Measurements from ENCODE around the gene TOX2. TPM values are rescaled to one million over a fixed set of nuclear protein-coding genes. Genes with fewer than 3 reads are reported as not detected.

The TOX2 gene
- total RNA-seq, 1 experiment from 2014 or later, result not detected

DNA sequence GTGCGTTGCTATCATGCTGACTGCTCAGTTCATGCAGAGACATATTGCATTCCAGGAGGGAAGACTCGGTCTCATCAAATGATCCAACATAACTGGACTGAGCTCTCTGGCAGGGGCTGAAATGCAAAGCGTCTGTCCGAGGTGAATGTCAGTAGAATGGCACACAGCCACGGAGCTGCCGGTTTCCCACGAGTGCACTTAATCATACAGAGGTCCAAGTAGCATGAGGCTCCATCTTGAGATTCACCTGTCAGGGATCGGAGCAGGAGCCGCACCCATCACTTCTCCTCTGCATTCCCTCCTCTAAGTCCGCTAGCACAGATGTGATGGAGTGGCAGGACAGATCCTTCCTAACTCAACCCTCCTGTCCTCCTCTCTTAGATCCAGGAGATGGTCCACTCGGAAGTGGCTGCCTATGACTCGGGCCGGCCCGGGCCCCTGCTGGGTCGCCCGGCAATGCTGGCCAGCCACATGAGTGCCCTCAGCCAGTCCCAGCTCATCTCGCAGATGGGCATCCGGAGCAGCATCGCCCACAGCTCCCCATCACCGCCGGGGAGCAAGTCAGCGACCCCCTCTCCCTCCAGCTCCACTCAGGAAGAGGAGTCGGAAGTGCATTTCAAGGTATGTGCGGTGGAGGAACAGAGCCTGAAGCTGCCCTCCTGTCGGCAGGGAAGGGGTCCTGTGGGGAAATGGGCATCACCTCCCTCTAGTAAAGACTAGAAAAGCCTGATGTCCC, 136.4 kb downstream of the TOX2 start:
- Mint-ChIP-seq H3K36me3 (ENCODE audit: insufficient read depth, unreplicated experiment) (no peaks in the 10 kb centered on the region), H3K9me3 (ENCODE audit: unreplicated experiment) (no peaks in the 10 kb centered on the region), H3K4me1 (ENCODE audit: low read depth, unreplicated experiment) (no peaks in the 10 kb centered on the region), H3K27ac (ENCODE audit: unreplicated experiment) (no peak overlapping the region), H3K27me3 (ENCODE audit: insufficient read depth, unreplicated experiment) (peaks cover 20% of the 10 kb centered on the region), H3K4me3 (ENCODE audit: unreplicated experiment) (no peak overlapping the region)
- peak in 1 of 2 experiments; percentile 42 for DNase-seq
- BruUV-seq (replicated peaks), result no TSS peak
- POLR2A ChIA-PET, result no interaction called here
- no peaks in the 10 kb centered on the region for H3K9me3 ChIP-seq
- intact Hi-C loops (cut with micrococcal nuclease; ENCODE audit: unreplicated experiment), result no loop called here
- no peaks in the 10 kb centered on the region for H3K36me3 ChIP-seq (ENCODE audit: control insufficient read depth, insufficient read depth, low read length)
- H3K4me1 ChIP-seq, result no peaks in the 10 kb centered on the region
- no peak overlapping the region for H3K4me3 ChIP-seq (ENCODE audit: low read depth, low read length)
- TF ChIP-seq, protein P1, sequence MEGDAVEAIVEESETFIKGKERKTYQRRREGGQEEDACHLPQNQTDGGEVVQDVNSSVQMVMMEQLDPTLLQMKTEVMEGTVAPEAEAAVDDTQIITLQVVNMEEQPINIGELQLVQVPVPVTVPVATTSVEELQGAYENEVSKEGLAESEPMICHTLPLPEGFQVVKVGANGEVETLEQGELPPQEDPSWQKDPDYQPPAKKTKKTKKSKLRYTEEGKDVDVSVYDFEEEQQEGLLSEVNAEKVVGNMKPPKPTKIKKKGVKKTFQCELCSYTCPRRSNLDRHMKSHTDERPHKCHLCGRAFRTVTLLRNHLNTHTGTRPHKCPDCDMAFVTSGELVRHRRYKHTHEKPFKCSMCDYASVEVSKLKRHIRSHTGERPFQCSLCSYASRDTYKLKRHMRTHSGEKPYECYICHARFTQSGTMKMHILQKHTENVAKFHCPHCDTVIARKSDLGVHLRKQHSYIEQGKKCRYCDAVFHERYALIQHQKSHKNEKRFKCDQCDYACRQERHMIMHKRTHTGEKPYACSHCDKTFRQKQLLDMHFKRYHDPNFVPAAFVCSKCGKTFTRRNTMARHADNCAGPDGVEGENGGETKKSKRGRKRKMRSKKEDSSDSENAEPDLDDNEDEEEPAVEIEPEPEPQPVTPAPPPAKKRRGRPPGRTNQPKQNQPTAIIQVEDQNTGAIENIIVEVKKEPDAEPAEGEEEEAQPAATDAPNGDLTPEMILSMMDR (IDR thresholded peaks at IDR 0.05; ENCODE audit: insufficient read depth in 1 of 2, low read depth in 1 of 2, low read length in 1 of 2, severe bottlenecking in 1 of 2, unreplicated experiment in 1 of 2), result no peak
- CTCF ChIA-PET, result no interaction called here
- H3K27me3 ChIP-seq (replicated peaks; ENCODE audit: control insufficient read depth, insufficient read depth, low read length), result no peaks in the 10 kb centered on the region

DNA sequence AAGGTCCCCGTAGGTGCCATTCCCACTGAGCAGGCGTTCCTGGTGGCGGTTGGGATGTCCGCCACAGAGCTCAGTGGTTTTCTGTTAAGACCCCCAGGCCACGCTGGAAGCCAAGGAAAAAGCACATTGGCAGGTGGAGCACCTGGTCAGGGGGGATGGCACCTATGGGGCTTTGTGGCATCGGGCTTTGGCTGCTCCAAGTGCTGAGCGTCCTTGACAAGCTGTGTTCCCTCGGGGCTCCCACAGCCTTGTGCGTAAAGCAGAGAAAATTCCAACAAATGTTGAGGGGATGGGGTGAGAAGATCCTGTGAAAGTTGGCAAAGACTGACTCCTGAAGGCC, 137.0 kb downstream of the TOX2 start:
- CTCF ChIA-PET, result no interaction called here
- TF ChIP-seq, protein P1 (IDR thresholded peaks at IDR 0.05; ENCODE audit: insufficient read depth in 1 of 2, low read depth in 1 of 2, low read length in 1 of 2, severe bottlenecking in 1 of 2, unreplicated experiment in 1 of 2), result no peak
- Histone ChIP-seq H3K36me3 (ENCODE audit: control insufficient read depth, insufficient read depth, low read length) (no peaks in the 10 kb centered on the region), H3K4me3 (ENCODE audit: low read depth, low read length) (no peak overlapping the region), H3K4me1 (no peaks in the 10 kb centered on the region), H3K27me3 (replicated peaks; ENCODE audit: control insufficient read depth, insufficient read depth, low read length) (no peaks in the 10 kb centered on the region), H3K9me3 (no peaks in the 10 kb centered on the region)
- POLR2A ChIA-PET, result no interaction called here
- Mint-ChIP-seq H3K9me3 (ENCODE audit: unreplicated experiment) (no peaks in the 10 kb centered on the region), H3K27ac (ENCODE audit: unreplicated experiment) (no peak overlapping the region), H3K4me3 (ENCODE audit: unreplicated experiment) (no peak overlapping the region), H3K27me3 (ENCODE audit: insufficient read depth, unreplicated experiment) (peaks cover 20% of the 10 kb centered on the region), H3K4me1 (ENCODE audit: low read depth, unreplicated experiment) (no peaks in the 10 kb centered on the region), H3K36me3 (ENCODE audit: insufficient read depth, unreplicated experiment) (no peaks in the 10 kb centered on the region)
- no TSS peak for BruUV-seq (replicated peaks)
- DNase-seq, result peak in 1 of 2 experiments; percentile 35
- intact Hi-C loops (cut with micrococcal nuclease; ENCODE audit: unreplicated experiment), result no loop called here

DNA sequence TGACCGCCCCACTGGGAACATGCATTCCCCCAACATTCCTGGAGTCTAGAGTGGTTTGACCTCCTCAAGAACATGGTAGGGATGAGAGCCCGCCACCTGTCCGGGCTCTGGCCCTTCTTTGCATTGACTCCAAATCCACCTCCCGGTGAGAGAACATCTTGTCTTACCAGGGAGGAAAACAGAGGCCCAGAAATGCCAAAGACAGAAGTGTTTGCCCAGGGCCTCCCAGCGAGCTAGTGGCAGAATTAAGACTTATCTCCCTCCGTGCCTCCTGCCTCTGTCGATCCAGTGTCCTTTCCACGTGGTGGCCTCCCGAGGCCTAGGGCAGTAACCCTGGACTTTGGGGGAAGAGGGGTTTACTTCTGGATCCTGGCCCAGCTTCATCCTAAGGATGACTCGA, 137.5 kb downstream of the TOX2 start:
- intact Hi-C loops (cut with micrococcal nuclease; ENCODE audit: unreplicated experiment), result no loop called here
- ChIA-PET CTCF (no interaction called here), POLR2A (no interaction called here)
- Mint-ChIP-seq H3K27me3 (ENCODE audit: insufficient read depth, unreplicated experiment) (peaks cover 18% of the 10 kb centered on the region), H3K36me3 (ENCODE audit: insufficient read depth, unreplicated experiment) (no peaks in the 10 kb centered on the region), H3K27ac (ENCODE audit: unreplicated experiment) (no peak overlapping the region), H3K4me3 (ENCODE audit: unreplicated experiment) (no peak overlapping the region), H3K9me3 (ENCODE audit: unreplicated experiment) (no peaks in the 10 kb centered on the region), H3K4me1 (ENCODE audit: low read depth, unreplicated experiment) (no peaks in the 10 kb centered on the region)
- Histone ChIP-seq H3K4me1 (no peaks in the 10 kb centered on the region), H3K9me3 (peaks cover under 1% of the 10 kb centered on the region; the same call in 1 of the 2 replicates), H3K36me3 (ENCODE audit: control insufficient read depth, insufficient read depth, low read length) (no peaks in the 10 kb centered on the region), H3K27me3 (replicated peaks; ENCODE audit: control insufficient read depth, insufficient read depth, low read length) (no peaks in the 10 kb centered on the region), H3K4me3 (ENCODE audit: low read depth, low read length) (no peak overlapping the region)
- DNase-seq, result peak in 1 of 2 experiments; percentile 33
- BruUV-seq (replicated peaks), result no TSS peak
- TF ChIP-seq, protein P1 (IDR thresholded peaks at IDR 0.05; ENCODE audit: insufficient read depth in 1 of 2, low read depth in 1 of 2, low read length in 1 of 2, severe bottlenecking in 1 of 2, unreplicated experiment in 1 of 2), result no peak

Data from Caco-2 (cell line).